Stimulated activated CD4-positive, alpha-beta T cell treated with anti-CD3 and anti-CD28 coated beads, Interleukin-4, amount 100 ng/mL, for 48 hours (primary cell): ENCODE measurements around the gene KLF9.
"Not testable (repeated sequence)": the region's sequence is repeated elsewhere in the genome, so short reads cannot be mapped to it uniquely, and the experiment has no call there.

Experiments used
- DNase-seq, 2 donors: peaks; one replicate each; pipeline ENCODE4 v3.0.0-alpha.2; 2020; ENCODE audit warnings: low read depth in 2 of 2

The KLF9 gene

GRCh38 chr9:70405808-70406433, 8.5 kb downstream of the KLF9 start:
- DNase-seq = no peak

GRCh38 chr9:70404261-70404660, 10.2 kb downstream of the KLF9 start:
- no peak for DNase-seq

GRCh38 chr9:70403618-70404025, 10.8 kb downstream of the KLF9 start:
- no peak for DNase-seq

GRCh38 chr9:70403166-70403565, 11.3 kb downstream of the KLF9 start:
- no peak for DNase-seq

- no peak for DNase-seq
Measured at GRCh38 chr9:70402213-70402612, 12.2 kb downstream of the KLF9 start.

GRCh38 chr9:70401241-70401640, 13.2 kb downstream of the KLF9 start:
- DNase-seq = not testable (repeated sequence)

- no peak for DNase-seq
Measured at GRCh38 chr9:70400107-70400892, 14.2 kb downstream of the KLF9 start.

GRCh38 chr9:70399141-70399540, 15.3 kb downstream of the KLF9 start:
- no peak for DNase-seq

- no peak for DNase-seq
Measured at GRCh38 chr9:70398145-70398556, 16.3 kb downstream of the KLF9 start.

GRCh38 chr9:70395652-70396051, 18.8 kb downstream of the KLF9 start:
- DNase-seq = no peak

GRCh38 chr9:70392850-70393249, 21.6 kb downstream of the KLF9 start:
- no peak for DNase-seq

- DNase-seq = no peak
Measured at GRCh38 chr9:70392189-70392588, 22.3 kb downstream of the KLF9 start.

- DNase-seq = no peak
Measured at GRCh38 chr9:70390933-70391341, 23.5 kb downstream of the KLF9 start.

GRCh38 chr9:70389621-70390266, 24.7 kb downstream of the KLF9 start:
- no peak for DNase-seq

GRCh38 chr9:70389188-70389587, 25.3 kb downstream of the KLF9 start:
- DNase-seq = no peak

GRCh38 chr9:70387663-70388062, 26.8 kb downstream of the KLF9 start:
- DNase-seq = no peak

- DNase-seq = no peak
Measured at GRCh38 chr9:70385426-70385825, 29.0 kb downstream of the KLF9 start.

- no peak for DNase-seq
Measured at GRCh38 chr9:70382709-70383605, 31.5 kb downstream of the KLF9 start.

- no peak for DNase-seq
Measured at GRCh38 chr9:70382046-70382708, 32.3 kb downstream of the KLF9 start.

GRCh38 chr9:70374962-70375618, 39.4 kb downstream of the KLF9 start:
- no peak for DNase-seq
